Neural cell (in vitro differentiated cells): ENCODE measurements around the gene LMO7. TPM values are rescaled to one million over a fixed set of nuclear protein-coding genes. Genes with fewer than 3 reads are reported as not detected.

Experiments
- H2AFZ ChIP-seq: fragments of 200-600, 300-800 bp; sonication (generic), shearing (Covaris generic); 2 replicates; pipeline ENCODE4 v1.6.0; 2014; ENCODE audit warnings: low read depth, mild to moderate bottlenecking, antibody characterized with exemption, low read length, moderate library complexity
- H3F3A ChIP-seq: fragments of 200-600 bp; shearing (Covaris generic); 2 replicates; pipeline ENCODE4 v1.6.1; 2016; ENCODE audit warnings: mild to moderate bottlenecking, moderate library complexity, mixed read lengths, antibody characterized with exemption, low read length; ENCODE audit not compliant: insufficient read depth, poor library complexity, severe bottlenecking
- H3K27ac ChIP-seq: fragments of 200-600, 300-800 bp; sonication (generic), shearing (Covaris generic); 2 replicates; pipeline ENCODE4 v1.5.1; 2014; ENCODE audit warnings: mild to moderate bottlenecking, low read length, moderate library complexity
- H3K27me3 ChIP-seq: fragments of 300-800, 200-600 bp; sonication (generic), shearing (Covaris generic); 2 replicates; pipeline ENCODE4 v1.6.0; 2014; ENCODE audit warnings: mild to moderate bottlenecking, low read depth, low read length, moderate library complexity; ENCODE audit not compliant: insufficient read depth
- H3K36me3 ChIP-seq: fragments of 300-800, 200-600 bp; sonication (generic), shearing (Covaris generic); 2 replicates; pipeline ENCODE4 v1.5.1; 2014; ENCODE audit warnings: mild to moderate bottlenecking, antibody characterized with exemption, low read length, moderate library complexity; ENCODE audit not compliant: insufficient read depth
- H3K4me2 ChIP-seq: fragments of 300-800, 200-600 bp; sonication (generic), shearing (Covaris generic); 2 replicates; pipeline ENCODE4 v1.6.0; 2014; ENCODE audit warnings: mild to moderate bottlenecking, low read length
- H3K4me3 ChIP-seq: fragments of 300-800, 200-600 bp; sonication (generic), shearing (Covaris generic); 2 replicates; pipeline ENCODE4 v1.5.1; 2014; ENCODE audit warnings: mild to moderate bottlenecking, low read length, moderate library complexity
- H3K79me2 ChIP-seq: fragments of 200-600 bp; shearing (Covaris generic); replicated peaks from 2 replicates; pipeline ENCODE4 v1.6.0; 2014; ENCODE audit warnings: mild to moderate bottlenecking, low read length, moderate library complexity; ENCODE audit not compliant: insufficient read depth
- H3K9ac ChIP-seq: fragments of 300-800, 200-600 bp; sonication (generic), shearing (Covaris generic); 2 replicates; pipeline ENCODE4 v1.6.1; 2016; ENCODE audit warnings: mild to moderate bottlenecking, low read length, mixed read lengths
- H3K9me2 ChIP-seq: fragments of 200-600 bp; shearing (Covaris generic); 2 replicates; pipeline ENCODE4 v1.6.1; 2016; ENCODE audit warnings: mild to moderate bottlenecking, low read length, mixed read lengths; ENCODE audit not compliant: insufficient read depth
- H3K9me3 ChIP-seq: fragments of 200-600, 300-800 bp; sonication (generic), shearing (Covaris generic); 2 replicates; pipeline ENCODE4 v1.6.1; 2016; ENCODE audit warnings: mild to moderate bottlenecking, mixed run types, low read length, moderate library complexity, mixed read lengths
- H4K20me1 ChIP-seq: fragments of 200-600 bp; shearing (Covaris generic); 2 replicates; pipeline ENCODE4 v1.6.1; 2016; ENCODE audit warnings: mild to moderate bottlenecking, mixed run types; ENCODE audit not compliant: insufficient read depth
- EP300 ChIP-seq: fragments of 450-650 bp; conservative IDR thresholded peaks from 2 replicates; pipeline ENCODE4 v1.6.1; 2014; ENCODE audit warnings: antibody characterized with exemption, mild to moderate bottlenecking, moderate library complexity; ENCODE audit not compliant: poor library complexity, severe bottlenecking
- EZH2 ChIP-seq: fragments of 200-600, 300-800 bp; shearing (Covaris generic), sonication (generic); IDR thresholded peaks from 2 replicates; pipeline ENCODE4 v1.6.1; 2014; ENCODE audit warnings: antibody characterized with exemption, low read length, borderline replicate concordance, mild to moderate bottlenecking; ENCODE audit not compliant: insufficient read depth, poor library complexity, severe bottlenecking
- MXI1 ChIP-seq: fragments of 450-650 bp; conservative IDR thresholded peaks from 2 replicates; pipeline ENCODE4 v1.6.1; 2014; ENCODE audit warnings: antibody characterized with exemption, mild to moderate bottlenecking; ENCODE audit not compliant: poor library complexity, severe bottlenecking
- POLR2AphosphoS5 ChIP-seq: IDR thresholded peaks from 2 replicates; pipeline ENCODE4 v1.6.1; 2012
- RAD21 ChIP-seq: fragments of 450-650 bp; conservative IDR thresholded peaks from 2 replicates; pipeline ENCODE4 v1.6.1; 2014; ENCODE audit warnings: antibody characterized with exemption, mild to moderate bottlenecking, moderate library complexity
- SMC3 ChIP-seq: fragments of 450-650 bp; conservative IDR thresholded peaks from 2 replicates; pipeline ENCODE4 v1.6.1; 2014; ENCODE audit warnings: antibody characterized with exemption, mild to moderate bottlenecking, moderate library complexity; ENCODE audit not compliant: poor library complexity
- TAF1 ChIP-seq: IDR thresholded peaks from 2 replicates; pipeline ENCODE4 v1.6.1; 2012; ENCODE audit warnings: low read depth
- polyA plus RNA-seq: library from polyadenylated mRNA; depleted of rRNA; stranded (reverse); fragments of >200 nt; gene quantifications from 2 replicates; pipeline ENCODE4 v1.2.3, GENCODE V29; 2014
- TF ChIP-seq, protein P1 (sequence below): IDR thresholded peaks from 2 replicates; pipeline ENCODE4 v1.6.1; 2012; ENCODE audit warnings: borderline replicate concordance
- TF ChIP-seq, protein P2 (sequence below): fragments of 450-650 bp; IDR thresholded peaks from 2 replicates; pipeline ENCODE4 v1.5.1; 2014; ENCODE audit warnings: antibody characterized with exemption, mild to moderate bottlenecking, moderate library complexity; ENCODE audit not compliant: poor library complexity, severe bottlenecking

Gene LMO7
- polyA plus RNA-seq, 1 donor from 2014 or later = 14.2 TPM

DNA sequence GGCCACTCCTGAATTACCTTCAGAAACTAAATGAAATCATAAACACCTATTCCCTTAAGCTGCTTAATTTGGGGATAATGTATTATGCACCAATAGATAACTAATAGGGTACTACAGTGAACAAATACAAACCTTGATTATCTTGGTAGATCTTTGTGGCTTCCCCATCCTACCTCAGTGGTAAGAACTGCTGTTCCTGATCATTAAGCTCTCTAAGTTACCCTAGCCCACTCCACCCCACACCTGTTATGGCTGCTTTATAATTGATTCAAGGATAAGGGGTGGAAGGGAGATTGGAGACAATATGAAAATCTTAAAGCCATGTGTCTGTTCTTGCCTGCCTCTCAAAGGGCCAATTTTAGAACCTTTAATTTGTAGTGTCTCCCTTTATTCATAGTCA is 121.2 kb downstream of the LMO7 start:
- Histone ChIP-seq H3K9me2 (no peaks in the 10 kb centered on the region), H3K79me2 (no peaks in the 10 kb centered on the region), H3K4me3 (no peak overlapping the region), H3K4me2 (no peak overlapping the region), H3K9me3 (no peaks in the 10 kb centered on the region), H2AFZ (no peak overlapping the region), H3K9ac (no peak overlapping the region), H3K27me3 (no peaks in the 10 kb centered on the region), H3F3A (no peaks in the 10 kb centered on the region), H4K20me1 (no peaks in the 10 kb centered on the region), H3K27ac (no peak overlapping the region), H3K36me3 (no peaks in the 10 kb centered on the region)
- TF ChIP-seq, protein P1, sequence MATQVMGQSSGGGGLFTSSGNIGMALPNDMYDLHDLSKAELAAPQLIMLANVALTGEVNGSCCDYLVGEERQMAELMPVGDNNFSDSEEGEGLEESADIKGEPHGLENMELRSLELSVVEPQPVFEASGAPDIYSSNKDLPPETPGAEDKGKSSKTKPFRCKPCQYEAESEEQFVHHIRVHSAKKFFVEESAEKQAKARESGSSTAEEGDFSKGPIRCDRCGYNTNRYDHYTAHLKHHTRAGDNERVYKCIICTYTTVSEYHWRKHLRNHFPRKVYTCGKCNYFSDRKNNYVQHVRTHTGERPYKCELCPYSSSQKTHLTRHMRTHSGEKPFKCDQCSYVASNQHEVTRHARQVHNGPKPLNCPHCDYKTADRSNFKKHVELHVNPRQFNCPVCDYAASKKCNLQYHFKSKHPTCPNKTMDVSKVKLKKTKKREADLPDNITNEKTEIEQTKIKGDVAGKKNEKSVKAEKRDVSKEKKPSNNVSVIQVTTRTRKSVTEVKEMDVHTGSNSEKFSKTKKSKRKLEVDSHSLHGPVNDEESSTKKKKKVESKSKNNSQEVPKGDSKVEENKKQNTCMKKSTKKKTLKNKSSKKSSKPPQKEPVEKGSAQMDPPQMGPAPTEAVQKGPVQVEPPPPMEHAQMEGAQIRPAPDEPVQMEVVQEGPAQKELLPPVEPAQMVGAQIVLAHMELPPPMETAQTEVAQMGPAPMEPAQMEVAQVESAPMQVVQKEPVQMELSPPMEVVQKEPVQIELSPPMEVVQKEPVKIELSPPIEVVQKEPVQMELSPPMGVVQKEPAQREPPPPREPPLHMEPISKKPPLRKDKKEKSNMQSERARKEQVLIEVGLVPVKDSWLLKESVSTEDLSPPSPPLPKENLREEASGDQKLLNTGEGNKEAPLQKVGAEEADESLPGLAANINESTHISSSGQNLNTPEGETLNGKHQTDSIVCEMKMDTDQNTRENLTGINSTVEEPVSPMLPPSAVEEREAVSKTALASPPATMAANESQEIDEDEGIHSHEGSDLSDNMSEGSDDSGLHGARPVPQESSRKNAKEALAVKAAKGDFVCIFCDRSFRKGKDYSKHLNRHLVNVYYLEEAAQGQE = no peak
- TF ChIP-seq EP300 = no peak
- TF ChIP-seq MXI1 = no peak
- no peak for TF ChIP-seq RAD21
- TF ChIP-seq TAF1 = no peak
- TF ChIP-seq, protein P2, sequence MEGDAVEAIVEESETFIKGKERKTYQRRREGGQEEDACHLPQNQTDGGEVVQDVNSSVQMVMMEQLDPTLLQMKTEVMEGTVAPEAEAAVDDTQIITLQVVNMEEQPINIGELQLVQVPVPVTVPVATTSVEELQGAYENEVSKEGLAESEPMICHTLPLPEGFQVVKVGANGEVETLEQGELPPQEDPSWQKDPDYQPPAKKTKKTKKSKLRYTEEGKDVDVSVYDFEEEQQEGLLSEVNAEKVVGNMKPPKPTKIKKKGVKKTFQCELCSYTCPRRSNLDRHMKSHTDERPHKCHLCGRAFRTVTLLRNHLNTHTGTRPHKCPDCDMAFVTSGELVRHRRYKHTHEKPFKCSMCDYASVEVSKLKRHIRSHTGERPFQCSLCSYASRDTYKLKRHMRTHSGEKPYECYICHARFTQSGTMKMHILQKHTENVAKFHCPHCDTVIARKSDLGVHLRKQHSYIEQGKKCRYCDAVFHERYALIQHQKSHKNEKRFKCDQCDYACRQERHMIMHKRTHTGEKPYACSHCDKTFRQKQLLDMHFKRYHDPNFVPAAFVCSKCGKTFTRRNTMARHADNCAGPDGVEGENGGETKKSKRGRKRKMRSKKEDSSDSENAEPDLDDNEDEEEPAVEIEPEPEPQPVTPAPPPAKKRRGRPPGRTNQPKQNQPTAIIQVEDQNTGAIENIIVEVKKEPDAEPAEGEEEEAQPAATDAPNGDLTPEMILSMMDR = no peak
- TF ChIP-seq SMC3 = no peak
- TF ChIP-seq POLR2AphosphoS5 = no peak
- TF ChIP-seq EZH2 = no peak

- no peaks in the 10 kb centered on the region for H3K36me3 ChIP-seq
- no peaks in the 10 kb centered on the region for H4K20me1 ChIP-seq
- H3K9me2 ChIP-seq = no peaks in the 10 kb centered on the region
- no peak overlapping the region for H3K4me2 ChIP-seq
- TF ChIP-seq EP300 (no peak), POLR2AphosphoS5 (no peak), MXI1 (no peak)
- TF ChIP-seq, protein P1 = no peak
- H3F3A ChIP-seq = no peaks in the 10 kb centered on the region
- no peak overlapping the region for H2AFZ ChIP-seq
- H3K79me2 ChIP-seq = no peaks in the 10 kb centered on the region
- H3K4me3 ChIP-seq = no peak overlapping the region
- H3K9me3 ChIP-seq = no peaks in the 10 kb centered on the region
- no peak overlapping the region for H3K9ac ChIP-seq
- H3K27me3 ChIP-seq = no peaks in the 10 kb centered on the region
- no peak overlapping the region for H3K27ac ChIP-seq
Observed at GRCh38 chr13:75759531-75759930, 123.4 kb downstream of the LMO7 start.
